Activated naive CD8-positive, alpha-beta T cell treated with anti-CD3 and anti-CD28 coated beads, Interleukin-2, amount 50 U/mL, for 24 hours (primary cell): ENCODE results near the gene SPATA31D3.
"Not testable (repeated sequence)": the region's sequence is repeated elsewhere in the genome, so short reads cannot be mapped to it uniquely, and the experiment has no call there.

Experiments
- ATAC-seq: fragments of 150-1000 bp; cut with Tn5 transposase; one replicate; pipeline ENCODE4 v1.10.0; 2021
- DNase-seq: peaks from one replicate; pipeline ENCODE4 v3.0.0; 2021
- H3K27ac Mint-ChIP-seq: one replicate; pipeline ENCODE4 v1.8.0; 2021; ENCODE audit warnings: mild to moderate bottlenecking, mixed read lengths
- H3K27me3 Mint-ChIP-seq: one replicate; pipeline ENCODE4 v1.8.0; 2021; ENCODE audit warnings: mixed read lengths
- H3K36me3 Mint-ChIP-seq: one replicate; pipeline ENCODE4 v1.8.0; 2021; ENCODE audit warnings: low read depth, mixed read lengths
- H3K4me1 Mint-ChIP-seq: one replicate; pipeline ENCODE4 v1.8.0; 2021; ENCODE audit warnings: mixed read lengths
- H3K4me3 Mint-ChIP-seq: one replicate; pipeline ENCODE4 v1.8.0; 2021; ENCODE audit warnings: mild to moderate bottlenecking, moderate library complexity, mixed read lengths
- H3K9me3 Mint-ChIP-seq: one replicate; pipeline ENCODE4 v1.8.0; 2021; ENCODE audit warnings: mixed read lengths

SPATA31D3 gene

DNA sequence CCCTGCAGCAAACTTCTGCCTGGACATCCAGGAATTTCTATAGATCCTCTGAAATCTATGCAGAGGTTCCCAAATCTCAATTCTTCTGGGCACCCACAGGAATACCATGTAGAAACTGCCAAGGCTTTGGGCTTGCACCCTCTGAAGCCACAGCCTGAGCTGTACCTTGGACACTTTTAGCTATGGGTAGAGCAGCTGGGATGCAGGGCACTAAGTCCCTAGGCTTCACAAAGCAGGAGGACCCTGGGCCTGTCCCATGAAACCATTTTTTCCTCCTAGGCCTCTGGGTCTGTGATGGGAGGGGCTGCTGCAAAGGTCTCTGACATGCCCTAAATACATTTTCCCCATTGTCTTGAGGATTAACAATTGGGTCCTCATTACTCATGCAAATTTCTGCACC lies 12.3 kb downstream of the SPATA31D3 start:
- ATAC-seq (no peak), DNase-seq (no peak)
- Mint-ChIP-seq H3K4me1 (no peaks in the 10 kb centered on the region), H3K4me3 (no peak overlapping the region), H3K9me3 (peaks cover 28% of the 10 kb centered on the region), H3K36me3 (peaks cover 2% of the 10 kb centered on the region), H3K27ac (no peak overlapping the region), H3K27me3 (no peaks in the 10 kb centered on the region)

DNA sequence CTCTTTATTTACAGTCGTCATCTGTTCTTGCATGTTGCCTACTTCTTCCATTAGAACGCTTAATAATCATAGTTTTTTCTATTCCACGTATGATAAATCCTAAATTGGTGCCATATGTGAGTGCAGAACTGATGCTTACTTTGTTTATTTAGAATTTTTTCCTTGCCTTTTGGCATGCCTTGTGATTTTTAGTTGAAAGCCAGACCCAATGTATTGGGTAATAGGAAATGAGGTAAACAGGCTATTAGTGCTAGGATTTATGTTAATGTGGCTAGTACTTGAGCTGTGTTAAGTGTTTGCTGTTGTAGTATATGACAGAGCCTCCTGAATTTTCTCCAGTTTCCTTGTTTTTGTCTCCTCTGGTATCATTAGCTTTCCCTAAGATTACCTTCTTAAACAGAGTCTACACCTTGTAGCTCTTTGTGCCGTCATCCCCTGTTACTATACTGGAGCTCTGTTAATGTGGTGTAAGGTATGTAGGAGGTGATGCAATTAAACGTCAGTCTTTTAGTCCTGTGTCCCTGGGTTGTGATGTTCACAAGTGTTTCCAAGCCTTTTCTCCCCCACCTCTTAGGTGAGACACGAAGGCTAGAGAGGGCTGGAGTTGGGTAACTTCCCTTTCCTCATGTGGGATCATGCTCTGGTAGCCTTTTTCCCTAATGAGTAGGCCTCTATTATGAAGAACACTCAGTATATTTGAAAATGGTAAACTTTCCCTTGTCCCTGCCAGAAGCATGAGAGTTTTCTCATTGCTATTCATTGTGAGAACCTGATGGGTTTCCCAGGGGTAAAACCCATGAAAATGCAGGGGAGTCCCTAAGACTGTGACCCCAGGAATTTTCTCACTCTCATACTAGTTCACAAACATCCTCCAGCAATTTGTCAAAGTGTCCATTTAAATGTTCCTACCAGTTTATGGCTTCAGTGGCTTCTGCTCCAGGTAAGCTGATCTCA lies 21.2 kb downstream of the SPATA31D3 start:
- ATAC-seq: no peak
- Mint-ChIP-seq H3K36me3 (no peaks in the 10 kb centered on the region), H3K27ac (no peak overlapping the region), H3K4me1 (no peaks in the 10 kb centered on the region), H3K27me3 (peaks cover 5% of the 10 kb centered on the region), H3K4me3 (no peak overlapping the region), H3K9me3 (peaks cover 5% of the 10 kb centered on the region)
- no peak for DNase-seq

DNA sequence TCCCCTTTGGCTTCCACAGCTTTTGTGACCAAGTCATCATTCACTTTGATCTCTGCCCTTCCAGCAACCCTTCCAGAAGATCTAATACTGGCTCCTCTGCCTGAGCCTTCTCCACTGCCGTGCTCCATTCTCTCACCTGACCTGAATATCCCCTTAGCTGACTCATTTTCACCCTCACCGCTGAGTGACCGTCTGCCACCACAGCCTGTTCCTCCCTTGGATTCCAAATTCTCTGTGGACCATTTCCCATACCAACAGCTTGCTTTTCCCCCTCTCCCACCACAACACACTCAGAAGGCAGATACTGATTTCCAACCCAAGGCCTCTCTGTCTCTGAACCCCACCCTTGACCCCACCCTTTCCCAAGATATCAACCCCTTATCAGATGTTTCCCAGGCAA lies 24.7 kb downstream of the SPATA31D3 start:
- DNase-seq (no peak), ATAC-seq (no peak)
- Mint-ChIP-seq H3K27me3 (peaks cover 5% of the 10 kb centered on the region), H3K4me1 (no peaks in the 10 kb centered on the region), H3K36me3 (no peaks in the 10 kb centered on the region), H3K27ac (no peak overlapping the region), H3K9me3 (peaks cover 5% of the 10 kb centered on the region), H3K4me3 (no peak overlapping the region)

DNA sequence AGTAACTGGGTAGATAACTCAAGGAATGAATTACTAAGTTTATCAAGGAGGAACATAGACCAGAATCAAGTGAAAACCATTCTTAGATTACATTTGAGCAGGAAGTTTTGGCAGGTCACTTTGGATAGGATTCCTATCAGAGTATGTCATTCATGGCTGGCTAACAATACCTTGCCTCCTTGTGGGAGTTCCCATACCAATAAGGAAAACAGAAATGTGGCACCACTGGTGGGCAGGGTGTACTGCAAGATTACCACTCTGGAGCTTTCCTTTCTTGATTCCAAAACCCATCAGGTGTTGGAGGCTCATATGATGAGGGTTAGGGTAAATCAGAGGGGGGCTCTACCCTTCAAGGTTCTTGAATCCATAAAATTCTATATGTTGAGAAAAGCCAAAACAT lies 26.7 kb downstream of the SPATA31D3 start:
- Mint-ChIP-seq H3K4me1 (no peaks in the 10 kb centered on the region), H3K27me3 (peaks cover 4% of the 10 kb centered on the region), H3K4me3 (no peak overlapping the region), H3K9me3 (peaks cover 5% of the 10 kb centered on the region), H3K27ac (no peak overlapping the region), H3K36me3 (no peaks in the 10 kb centered on the region)
- ATAC-seq (no peak), DNase-seq (no peak)

DNA sequence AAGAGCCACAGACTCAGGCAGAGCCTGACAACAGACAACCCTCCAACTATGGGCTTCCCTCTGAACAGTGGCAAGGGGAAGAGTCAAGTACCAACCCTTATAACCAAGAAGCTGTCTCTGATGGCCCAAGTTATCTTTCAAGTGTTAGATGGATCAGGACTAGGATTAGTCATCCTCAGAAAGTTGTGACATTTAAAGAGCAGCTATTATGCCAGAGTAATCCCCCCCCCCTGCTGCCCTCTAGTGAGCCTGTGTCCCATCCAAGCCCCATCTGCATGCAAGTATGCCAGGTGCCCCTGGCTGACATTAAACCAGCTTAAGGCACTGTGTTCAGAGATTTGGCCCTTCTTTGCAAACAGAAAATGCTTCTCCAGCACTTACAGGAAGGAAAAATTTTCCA lies 28.4 kb downstream of the SPATA31D3 start:
- Mint-ChIP-seq H3K4me1 (no peaks in the 10 kb centered on the region), H3K4me3 (no peak overlapping the region), H3K36me3 (no peaks in the 10 kb centered on the region), H3K27ac (no peak overlapping the region), H3K27me3 (peaks cover 4% of the 10 kb centered on the region), H3K9me3 (peaks cover 5% of the 10 kb centered on the region)
- DNase-seq: no peak
- ATAC-seq: no peak

DNA sequence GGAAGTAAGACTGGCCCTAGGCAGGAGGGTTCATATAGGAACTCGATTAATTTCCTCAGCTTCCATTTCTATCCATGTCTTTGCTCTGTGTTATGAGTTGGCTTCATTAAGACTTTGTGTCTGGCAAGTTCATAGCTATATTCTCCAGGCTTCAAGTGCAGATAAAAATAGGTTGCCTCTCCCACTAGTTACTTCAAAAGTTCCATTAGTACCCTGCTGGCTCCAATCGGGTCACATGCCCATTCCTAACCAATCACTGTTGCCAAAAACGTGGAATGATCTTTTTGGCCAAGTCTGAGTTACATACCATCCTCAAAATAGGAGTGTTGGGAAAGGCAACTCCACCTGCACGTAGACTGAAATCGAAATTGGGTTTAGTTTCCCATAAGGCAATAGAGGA lies 31.5 kb downstream of the SPATA31D3 start:
- no peaks in the 10 kb centered on the region for H3K36me3 Mint-ChIP-seq
- H3K27ac Mint-ChIP-seq: no peak overlapping the region
- H3K4me1 Mint-ChIP-seq: no peaks in the 10 kb centered on the region
- H3K27me3 Mint-ChIP-seq: no peaks in the 10 kb centered on the region
- no peak for DNase-seq
- no peak for ATAC-seq
- no peak overlapping the region for H3K4me3 Mint-ChIP-seq
- H3K9me3 Mint-ChIP-seq: no peaks in the 10 kb centered on the region

DNA sequence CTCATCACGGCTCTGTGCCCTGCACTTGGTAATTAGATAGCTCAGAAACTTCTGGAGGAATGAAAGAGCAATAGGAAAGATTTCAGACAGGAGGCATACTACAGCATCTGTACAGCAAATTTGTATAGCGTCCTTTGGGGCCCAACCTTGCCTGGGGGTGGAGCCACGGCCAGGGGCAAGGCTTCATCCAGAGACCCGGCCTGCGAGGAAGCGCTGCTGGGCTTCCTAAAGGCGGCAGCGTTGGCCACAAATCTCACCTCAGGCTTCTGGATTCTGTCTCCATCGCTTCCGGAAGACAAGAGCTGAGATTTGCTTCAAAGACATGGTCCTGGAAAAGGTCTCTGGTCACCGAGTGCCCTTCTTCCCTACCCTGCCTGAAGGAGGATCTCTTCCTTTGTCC lies 33.1 kb downstream of the SPATA31D3 start:
- Mint-ChIP-seq H3K4me1 (no peaks in the 10 kb centered on the region), H3K36me3 (no peaks in the 10 kb centered on the region), H3K27ac (no peak overlapping the region), H3K27me3 (no peaks in the 10 kb centered on the region), H3K4me3 (no peak overlapping the region), H3K9me3 (no peaks in the 10 kb centered on the region)
- ATAC-seq (no peak), DNase-seq (no peak)

DNA sequence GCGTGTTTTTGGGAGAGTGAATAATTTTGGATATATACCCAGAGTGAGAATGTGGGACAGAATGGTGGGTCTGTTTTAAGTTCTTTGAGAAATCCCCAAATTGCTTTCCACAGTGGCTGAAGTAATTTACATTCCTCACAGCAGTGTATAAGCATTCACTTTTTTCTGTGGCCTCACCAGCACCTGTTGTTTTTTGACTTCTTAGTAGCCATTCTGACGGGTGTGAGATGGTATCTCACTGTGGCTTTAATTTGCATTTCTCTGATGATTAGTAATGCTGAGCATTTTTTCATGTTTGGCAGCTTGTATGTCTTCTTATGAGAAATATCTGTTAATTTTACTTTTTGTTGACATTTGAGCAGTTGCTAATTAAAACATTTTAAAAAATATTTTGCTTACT lies 35.9 kb downstream of the SPATA31D3 start:
- H3K4me1 Mint-ChIP-seq: no peaks in the 10 kb centered on the region
- H3K27me3 Mint-ChIP-seq: no peaks in the 10 kb centered on the region
- no peaks in the 10 kb centered on the region for H3K36me3 Mint-ChIP-seq
- no peak overlapping the region for H3K4me3 Mint-ChIP-seq
- ATAC-seq (no peak), DNase-seq (no peak)
- H3K27ac Mint-ChIP-seq: no peak overlapping the region
- no peaks in the 10 kb centered on the region for H3K9me3 Mint-ChIP-seq

DNA sequence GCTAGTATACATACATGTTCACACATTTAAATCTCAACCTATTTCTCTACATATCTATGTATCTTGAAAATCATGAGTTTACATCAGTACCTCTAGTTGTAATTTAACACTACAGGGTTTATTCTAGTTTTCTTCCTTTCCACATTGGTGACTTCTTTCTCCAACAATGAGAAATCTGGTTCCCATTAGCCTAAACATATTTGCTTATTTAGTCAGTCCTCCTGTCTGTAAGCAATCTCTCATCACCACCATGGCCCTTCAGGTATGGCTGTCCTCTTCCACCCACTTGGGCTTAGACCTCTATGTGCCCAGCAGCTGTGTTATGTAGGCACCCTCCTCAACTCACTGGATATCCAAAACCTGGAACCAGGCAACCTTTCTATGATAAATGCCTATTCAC lies 37.3 kb downstream of the SPATA31D3 start:
- H3K27ac Mint-ChIP-seq: no peak overlapping the region
- H3K4me3 Mint-ChIP-seq: no peak overlapping the region
- DNase-seq: no peak
- H3K4me1 Mint-ChIP-seq: no peaks in the 10 kb centered on the region
- no peaks in the 10 kb centered on the region for H3K36me3 Mint-ChIP-seq
- H3K27me3 Mint-ChIP-seq: no peaks in the 10 kb centered on the region
- H3K9me3 Mint-ChIP-seq: no peaks in the 10 kb centered on the region
- ATAC-seq: no peak

DNA sequence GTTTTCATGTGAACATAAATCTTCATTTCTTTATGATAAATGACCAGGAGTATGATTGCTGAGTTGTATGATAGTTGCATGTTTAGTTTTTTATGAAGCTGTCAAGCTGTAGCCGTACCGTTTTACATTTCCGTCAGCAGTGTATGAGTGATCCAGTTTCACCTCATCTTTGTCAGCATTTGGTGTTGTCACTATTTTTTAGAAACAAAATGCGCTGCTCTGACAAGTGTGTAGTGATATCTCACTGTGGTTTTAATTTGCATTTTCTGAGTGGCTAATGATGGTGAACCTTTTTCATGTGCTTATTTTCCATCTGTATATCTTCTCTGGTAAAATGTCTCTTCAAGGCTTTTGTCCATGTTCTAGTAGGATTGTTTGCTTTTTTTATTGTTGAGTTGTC lies 38.6 kb downstream of the SPATA31D3 start:
- ATAC-seq: no peak
- no peaks in the 10 kb centered on the region for H3K27me3 Mint-ChIP-seq
- DNase-seq: no peak
- H3K4me1 Mint-ChIP-seq: no peaks in the 10 kb centered on the region
- H3K9me3 Mint-ChIP-seq: no peaks in the 10 kb centered on the region
- no peak overlapping the region for H3K4me3 Mint-ChIP-seq
- H3K36me3 Mint-ChIP-seq: no peaks in the 10 kb centered on the region
- no peak overlapping the region for H3K27ac Mint-ChIP-seq

DNA sequence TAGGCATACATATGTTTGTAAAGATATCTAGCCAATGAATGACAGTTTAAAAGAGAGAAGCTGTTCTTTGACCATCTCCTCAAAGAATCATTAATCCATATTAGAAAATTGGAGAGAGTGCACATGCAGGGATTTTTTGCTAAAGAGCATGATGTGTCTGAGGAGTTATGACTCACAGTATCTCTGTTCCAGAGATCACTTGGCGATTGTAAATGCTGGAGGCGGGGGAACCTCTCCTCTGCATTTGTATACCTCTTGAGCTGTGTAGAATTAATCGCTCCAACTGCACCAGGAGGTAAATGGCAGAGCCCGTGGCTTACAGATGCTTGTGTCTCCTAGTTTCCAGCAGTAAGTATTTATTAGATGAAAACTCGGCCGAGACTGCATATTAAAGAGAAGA lies 41.6 kb downstream of the SPATA31D3 start:
- no peaks in the 10 kb centered on the region for H3K36me3 Mint-ChIP-seq
- H3K27me3 Mint-ChIP-seq: no peaks in the 10 kb centered on the region
- DNase-seq: no peak
- no peak overlapping the region for H3K4me3 Mint-ChIP-seq
- H3K4me1 Mint-ChIP-seq: no peaks in the 10 kb centered on the region
- no peak for ATAC-seq
- H3K9me3 Mint-ChIP-seq: no peaks in the 10 kb centered on the region
- no peak overlapping the region for H3K27ac Mint-ChIP-seq

DNA sequence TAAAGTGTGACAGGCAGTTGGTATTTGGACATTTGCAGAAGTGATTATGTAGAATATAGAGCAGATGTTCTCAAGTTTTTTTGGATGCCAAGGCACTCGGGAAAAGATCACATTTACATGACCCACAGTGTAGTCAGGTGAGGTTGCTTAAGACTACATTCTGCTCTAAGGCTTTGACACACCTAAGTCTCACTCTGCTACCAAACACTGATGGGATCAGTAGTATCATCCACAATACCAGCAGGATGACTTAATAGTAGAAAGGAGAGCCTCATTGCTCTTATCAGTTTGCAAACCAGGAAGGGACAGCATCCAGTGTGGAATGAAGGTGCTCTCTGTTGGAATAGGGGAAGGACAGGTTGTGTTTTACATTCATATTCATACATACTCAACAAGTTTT lies 42.8 kb downstream of the SPATA31D3 start:
- H3K27me3 Mint-ChIP-seq: no peaks in the 10 kb centered on the region
- no peaks in the 10 kb centered on the region for H3K4me1 Mint-ChIP-seq
- H3K27ac Mint-ChIP-seq: no peak overlapping the region
- no peak for ATAC-seq
- H3K9me3 Mint-ChIP-seq: peaks cover 2% of the 10 kb centered on the region
- no peak for DNase-seq
- no peak overlapping the region for H3K4me3 Mint-ChIP-seq
- H3K36me3 Mint-ChIP-seq: no peaks in the 10 kb centered on the region

DNA sequence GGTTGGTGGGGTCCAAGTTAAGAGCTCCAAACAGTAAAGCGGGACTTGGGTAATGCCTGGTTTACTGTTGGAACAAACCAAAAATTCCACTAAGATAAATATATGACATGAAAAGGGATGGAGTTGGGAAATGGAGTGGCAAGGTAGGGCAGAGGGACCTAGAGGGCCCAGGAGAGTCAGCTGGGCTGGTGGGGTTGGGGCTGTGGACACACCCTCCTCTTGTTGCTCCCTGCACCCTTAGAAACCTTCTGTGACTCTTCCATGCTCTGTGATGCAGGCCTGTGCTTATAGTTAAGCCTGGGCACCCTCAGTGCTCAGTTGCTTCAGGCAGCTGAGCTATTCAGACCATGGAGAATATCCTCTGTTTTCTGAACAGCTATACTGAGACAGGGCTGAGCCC lies 45.2 kb downstream of the SPATA31D3 start, which contains the start of gene SPATA31D1:
Gene SPATA31D1, plus strand, starts transcription at position 301 of the 400 bp plus-strand sequence. Its CDS starts 47 bp downstream, at position 348.
- H3K27ac Mint-ChIP-seq, DNase-seq, H3K4me1 Mint-ChIP-seq, H3K27me3 Mint-ChIP-seq, ATAC-seq, H3K36me3 Mint-ChIP-seq, H3K9me3 Mint-ChIP-seq, H3K4me3 Mint-ChIP-seq: not testable (repeated sequence)

DNA sequence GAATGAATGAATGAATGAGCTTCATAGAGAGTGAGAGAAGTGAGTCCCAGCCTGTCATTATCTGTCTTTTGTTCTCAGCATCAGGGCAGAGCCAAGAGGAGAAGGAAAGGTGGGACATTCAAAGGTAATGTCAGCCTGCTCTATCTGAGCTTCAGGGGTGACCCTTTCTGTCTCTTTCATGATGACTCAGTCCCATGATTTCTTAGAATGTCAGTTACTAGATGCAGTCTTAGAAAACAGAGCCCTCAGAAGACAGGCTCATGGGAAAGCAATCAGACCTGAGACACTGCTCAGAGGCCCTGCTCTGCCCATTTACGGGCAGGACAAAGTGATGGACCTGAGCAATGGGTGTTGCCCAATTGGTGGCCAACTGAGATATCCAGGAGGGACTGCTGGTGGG lies 46.4 kb downstream of the SPATA31D3 start:
- ATAC-seq (no peak), DNase-seq (no peak)
- H3K27me3 Mint-ChIP-seq: no peaks in the 10 kb centered on the region
- peaks cover 7% of the 10 kb centered on the region for H3K9me3 Mint-ChIP-seq
- no peaks in the 10 kb centered on the region for H3K36me3 Mint-ChIP-seq
- no peak overlapping the region for H3K27ac Mint-ChIP-seq
- H3K4me1 Mint-ChIP-seq: no peaks in the 10 kb centered on the region
- H3K4me3 Mint-ChIP-seq: no peak overlapping the region

DNA sequence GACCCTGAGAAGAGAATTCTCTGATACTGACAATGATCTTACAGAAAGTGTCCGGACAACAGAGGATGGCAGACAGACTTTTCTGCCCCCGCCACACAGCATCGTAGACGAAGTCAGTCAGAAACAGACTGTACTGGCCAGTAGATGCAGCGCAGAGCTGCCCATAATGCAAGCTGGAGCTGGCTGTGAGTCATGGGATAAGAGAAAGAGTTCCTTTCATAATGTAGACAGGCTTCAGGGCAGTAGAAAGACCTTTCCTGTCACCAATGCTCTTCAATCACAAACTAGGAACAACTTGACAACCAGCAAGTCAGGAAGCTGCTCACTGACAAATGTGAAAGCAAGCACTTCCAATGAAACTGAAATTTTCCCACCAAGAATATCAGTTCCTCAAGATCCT lies 50.4 kb downstream of the SPATA31D3 start:
- Mint-ChIP-seq H3K27me3 (no peaks in the 10 kb centered on the region), H3K4me3 (no peak overlapping the region), H3K27ac (no peak overlapping the region), H3K4me1 (no peaks in the 10 kb centered on the region), H3K9me3 (peaks cover 12% of the 10 kb centered on the region), H3K36me3 (no peaks in the 10 kb centered on the region)
- ATAC-seq (no peak), DNase-seq (no peak)
